Measurements from ENCODE around the gene ATP8A2. TPM values are rescaled to one million over a fixed set of nuclear protein-coding genes. Genes with fewer than 3 reads are reported as not detected.

The ATP8A2 gene
- total and polyA plus RNA-seq, 12 donors: under 0.01 to 0.18 (median 0.10) TPM; not detected in 3

GRCh38 chr13:25899952-25900351 is 528.2 kb downstream of the ATP8A2 start:
- intact Hi-C loops (cut with DNase I): no loop called here
- 80 to 89% methylated on average over 1 of the region's 1 CpG for WGBS, 2 donors
- Histone ChIP-seq H3K4me3 (no peak overlapping the region), H3K27ac (no peak overlapping the region), H3K9me3 (no peaks in the 10 kb centered on the region), H3K36me3 (no peaks in the 10 kb centered on the region), H3K27me3 (peaks cover 0 to 12% (median 3%) of the 10 kb centered on the region in 7 donors), H3K4me1 (peaks cover 0 to 14% (median 0%) of the 10 kb centered on the region in 9 donors)
- DNase-seq (no peak), ATAC-seq (no peak)
- no peak for TF ChIP-seq CTCF (IDR thresholded peaks at IDR 0.05)

- TF ChIP-seq CTCF (IDR thresholded peaks at IDR 0.05): no peak
- 48 to 59% methylated on average over 10 of the region's 10 CpGs for WGBS, 2 donors
- H3K27ac ChIP-seq: no peak overlapping the region
- no peak overlapping the region for H3K4me3 ChIP-seq
- ATAC-seq: peak in 1 of 8 donors; percentile 48
- no peak for DNase-seq
- intact Hi-C loops (cut with DNase I): no loop called here
- H3K4me1 ChIP-seq: peaks cover 0 to 14% (median 0%) of the 10 kb centered on the region in 9 donors
- H3K27me3 ChIP-seq: peaks cover 0 to 12% (median 3%) of the 10 kb centered on the region in 7 donors
- no peaks in the 10 kb centered on the region for H3K36me3 ChIP-seq
- H3K9me3 ChIP-seq: no peaks in the 10 kb centered on the region
Observed at GRCh38 chr13:25901460-25902376, 529.9 kb downstream of the ATP8A2 start.

- no peaks in the 10 kb centered on the region for H3K9me3 ChIP-seq
- intact Hi-C loops (cut with DNase I): no loop called here
- TF ChIP-seq CTCF (IDR thresholded peaks at IDR 0.05): no peak
- peaks cover 0 to 12% (median 3%) of the 10 kb centered on the region in 7 donors for H3K27me3 ChIP-seq
- DNase-seq: no peak
- no peaks in the 10 kb centered on the region for H3K36me3 ChIP-seq
- WGBS, 2 donors: 89 to 93% methylated on average over 6 of the region's 6 CpGs
- peaks cover 0 to 14% (median 0%) of the 10 kb centered on the region in 9 donors for H3K4me1 ChIP-seq
- no peak for ATAC-seq
- H3K4me3 ChIP-seq: no peak overlapping the region
- no peak overlapping the region for H3K27ac ChIP-seq
Observed at GRCh38 chr13:25902455-25902854, 530.7 kb downstream of the ATP8A2 start.

- intact Hi-C loops (cut with DNase I): no loop called here
- Histone ChIP-seq H3K4me1 (peaks cover 0 to 14% (median 0%) of the 10 kb centered on the region in 9 donors), H3K27ac (no peak overlapping the region), H3K27me3 (peaks cover 0 to 12% (median 3%) of the 10 kb centered on the region in 7 donors), H3K4me3 (no peak overlapping the region), H3K9me3 (no peaks in the 10 kb centered on the region), H3K36me3 (no peaks in the 10 kb centered on the region)
- DNase-seq (no peak), ATAC-seq (no peak)
- no peak for TF ChIP-seq CTCF (IDR thresholded peaks at IDR 0.05)
- WGBS, 2 donors: 87 to 90% methylated on average over 11 of the region's 11 CpGs
Observed at GRCh38 chr13:25902891-25903341, 531.1 kb downstream of the ATP8A2 start.
